A549 treated with Hydrocortisone at 1 μM for 4 hours (cell line): Measurements from ENCODE around the gene KLK1. TPM values are rescaled to one million over a fixed set of nuclear protein-coding genes. Genes with fewer than 3 reads are reported as not detected.

ENCODE experiments used
- total RNA-seq: library from RNA; stranded (reverse); fragments of 200-300 nt; extraction: Qiagen RNA extraction; gene quantifications from 5 replicates; pipeline ENCODE4 v1.2.3, GENCODE V29; 2022

Gene KLK1
- 0.09 to 0.26 TPM (median 0.24 TPM) in 3 of 5 replicates, not detected in the others for total RNA-seq

GRCh38 chr19:50823389-50824042 is at the start of gene KLK1:
Gene KLK1 (minus strand): TSS chr19:50823787. CDS start chr19:50823748, 39 bp downstream.

DNA sequence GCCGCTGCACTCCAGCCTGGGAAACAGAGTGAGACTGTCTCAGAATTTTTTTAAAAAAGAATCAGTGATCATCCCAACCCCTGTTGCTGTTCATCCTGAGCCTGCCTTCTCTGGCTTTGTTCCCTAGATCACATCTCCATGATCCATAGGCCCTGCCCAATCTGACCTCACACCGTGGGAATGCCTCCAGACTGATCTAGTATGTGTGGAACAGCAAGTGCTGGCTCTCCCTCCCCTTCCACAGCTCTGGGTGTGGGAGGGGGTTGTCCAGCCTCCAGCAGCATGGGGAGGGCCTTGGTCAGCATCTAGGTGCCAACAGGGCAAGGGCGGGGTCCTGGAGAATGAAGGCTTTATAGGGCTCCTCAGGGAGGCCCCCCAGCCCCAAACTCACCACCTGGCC is 49.5 kb upstream of the KLK1 start, which contains the start of gene KLK2:
KLK2 (plus strand) TSS at position 384 of the 400 bp plus-strand sequence. CDS start 35 bp downstream, outside the sequence.

DNA sequence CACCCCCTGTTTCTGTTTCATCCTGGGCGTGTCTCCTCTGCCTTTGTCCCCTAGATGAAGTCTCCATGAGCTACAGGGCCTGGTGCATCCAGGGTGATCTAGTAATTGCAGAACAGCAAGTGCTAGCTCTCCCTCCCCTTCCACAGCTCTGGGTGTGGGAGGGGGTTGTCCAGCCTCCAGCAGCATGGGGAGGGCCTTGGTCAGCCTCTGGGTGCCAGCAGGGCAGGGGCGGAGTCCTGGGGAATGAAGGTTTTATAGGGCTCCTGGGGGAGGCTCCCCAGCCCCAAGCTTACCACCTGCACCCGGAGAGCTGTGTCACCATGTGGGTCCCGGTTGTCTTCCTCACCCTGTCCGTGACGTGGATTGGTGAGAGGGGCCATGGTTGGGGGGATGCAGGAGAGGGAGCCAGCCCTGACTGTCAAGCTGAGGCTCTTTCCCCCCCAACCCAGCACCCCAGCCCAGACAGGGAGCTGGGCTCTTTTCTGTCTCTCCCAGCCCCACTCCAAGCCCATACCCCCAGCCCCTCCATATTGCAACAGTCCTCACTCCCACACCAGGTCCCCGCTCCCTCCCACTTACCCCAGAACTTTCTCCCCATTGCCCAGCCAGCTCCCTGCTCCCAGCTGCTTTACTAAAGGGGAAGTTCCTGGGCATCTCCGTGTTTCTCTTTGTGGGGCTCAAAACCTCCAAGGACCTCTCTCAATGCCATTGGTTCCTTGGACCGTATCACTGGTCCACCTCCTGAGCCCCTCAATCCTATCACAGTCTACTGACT is 31.2 kb upstream of the KLK1 start, which contains the start of gene KLK3:
KLK3 (plus strand) TSS at position 280 of the 775 bp plus-strand sequence; CDS start at position 321, 41 bp downstream.

DNA sequence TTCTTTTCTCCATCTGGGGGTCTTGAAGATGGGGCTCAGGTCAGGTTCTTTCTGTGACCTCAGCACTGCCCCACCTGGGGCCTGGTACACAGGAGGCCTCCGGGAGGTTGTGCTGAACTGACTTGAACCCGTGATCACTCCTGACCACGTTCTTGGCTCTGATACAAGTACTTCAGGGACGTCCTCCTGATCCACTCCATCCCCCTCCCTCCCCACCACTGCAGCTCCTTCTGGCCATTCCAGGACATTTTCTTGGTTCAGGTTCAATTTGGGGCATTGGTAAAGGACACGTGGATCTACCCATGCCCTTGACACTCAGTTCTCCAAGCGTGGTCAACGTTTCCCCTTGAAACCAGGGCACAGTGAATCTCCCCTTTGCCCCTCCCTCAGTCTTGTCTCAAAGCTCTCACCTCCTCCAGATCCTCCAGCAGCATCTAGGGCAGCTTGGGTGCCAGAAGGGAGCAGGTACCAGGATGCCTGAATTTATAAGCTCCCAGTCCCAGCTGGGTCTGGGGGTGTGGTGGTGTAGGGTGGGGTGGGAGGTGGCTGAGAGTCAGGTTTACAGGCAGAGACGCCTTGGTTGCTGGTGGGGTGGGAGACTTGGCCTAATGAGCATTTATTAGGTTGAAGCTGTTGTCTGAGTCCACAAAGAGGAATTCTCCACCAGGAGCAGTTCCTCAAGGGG is 9.7 kb upstream of the KLK1 start, which contains the start of gene KLK15:
KLK15 (minus strand) TSS at position 458 of the 685 bp plus-strand sequence. CDS start 2,082 bp downstream, outside the sequence.

GRCh38 chr19:50790396-50790795 is 33.2 kb downstream of the KLK1 start, which contains the start of gene ACP4:
Gene ACP4 (plus strand): TSS chr19:50790415. CDS start chr19:50790415, 0 bp downstream.

GRCh38 chr19:50770164-50770563 is 53.4 kb downstream of the KLK1 start, which contains the start of gene GPR32:
Gene GPR32 (plus strand): TSS chr19:50770464. CDS start chr19:50770601, 137 bp downstream.

Other genes with a start within 250 kb of the KLK1 start
- gene SYT3, start 183.9 kb downstream of the KLK1 start, total RNA-seq, result 0.30 to 0.71 TPM (median 0.56 TPM) in 5 replicates
- 2.7 to 10.9 TPM (median 10.0 TPM) in 5 replicates for gene C19orf81, start 174.3 kb downstream of the KLK1 start, total RNA-seq
- gene SHANK1, start 104.0 kb downstream of the KLK1 start, total RNA-seq, result 0.03 to 0.68 TPM (median 0.18 TPM) in 5 replicates
- gene CLEC11A, start 100.4 kb downstream of the KLK1 start, total RNA-seq, result 4.9 to 10.7 TPM (median 9.7 TPM) in 5 replicates
- not detected in 5 replicates for gene GPR32, start 53.3 kb downstream of the KLK1 start, total RNA-seq
- not detected in 5 replicates for gene ACP4, start 33.4 kb downstream of the KLK1 start, total RNA-seq
- not detected in 5 replicates for gene KLK15, start 9.8 kb upstream of the KLK1 start, total RNA-seq
- not detected in 5 replicates for gene KLK3, start 31.1 kb upstream of the KLK1 start, total RNA-seq
- 0.10 to 0.37 TPM (median 0.19 TPM) in 4 of 5 replicates, not detected in the other for gene KLK2, start 49.7 kb upstream of the KLK1 start, total RNA-seq
- gene KLK4, start 87.6 kb upstream of the KLK1 start, total RNA-seq, result 0.12 TPM in 1 of 5 replicates, not detected in the others
- gene KLK5, start 129.3 kb upstream of the KLK1 start, total RNA-seq, result 0.06 TPM in 1 of 5 replicates, not detected in the others
- 0.21 to 0.38 TPM (median 0.28 TPM) in 5 replicates for gene KLK6, start 145.8 kb upstream of the KLK1 start, total RNA-seq
- 0.17 TPM in 1 of 5 replicates, not detected in the others for gene KLK7, start 160.1 kb upstream of the KLK1 start, total RNA-seq
- gene KLK8, start 177.8 kb upstream of the KLK1 start, total RNA-seq, result not detected in 5 replicates
- gene KLK10, start 195.9 kb upstream of the KLK1 start, total RNA-seq, result 0.09 to 0.52 TPM (median 0.40 TPM) in 5 replicates
- 0.12 TPM in 1 of 5 replicates, not detected in the others for gene KLK11, start 202.8 kb upstream of the KLK1 start, total RNA-seq
- gene KLK12, start 211.2 kb upstream of the KLK1 start, total RNA-seq, result not detected in 5 replicates
- gene KLK13, start 241.3 kb upstream of the KLK1 start, total RNA-seq, result 0.13 to 0.23 TPM (median 0.15 TPM) in 3 of 5 replicates, not detected in the others